PC-3 (cell line): ENCODE results near the gene IFIT1.
"Not testable (repeated sequence)": the region's sequence is repeated elsewhere in the genome, so short reads cannot be mapped to it uniquely, and the experiment has no call there.

Experiments
- CTCF ChIP-seq: fragments of 300-600 bp; sonication (generic); conservative IDR thresholded peaks from 2 replicates; pipeline ENCODE4 v1.5.1; 2017; ENCODE audit warnings: antibody characterized with exemption, low read depth, mild to moderate bottlenecking, low read length
- EZH2 ChIP-seq: fragments of 300-600 bp; sonication (generic); IDR thresholded peaks from one replicate; pipeline ENCODE4 v1.6.1; 2017; ENCODE audit warnings: antibody characterized with exemption, mild to moderate bottlenecking, low read length; ENCODE audit not compliant: unreplicated experiment

GRCh38 chr10:89409282-89409681 is 16.9 kb downstream of the IFIT1 start:
- not testable (repeated sequence) for TF ChIP-seq CTCF, EZH2
